H9 (cell line): Measurements from ENCODE around the gene ADGRD1. TPM values are rescaled to one million over a fixed set of nuclear protein-coding genes. Genes with fewer than 3 reads are reported as not detected.

Source experiments
- DNase-seq: peaks from one replicate; pipeline ENCODE4 v3.0.0-alpha.2; 2017
- H2AFZ ChIP-seq: one replicate; pipeline ENCODE4 v1.6.1; 2013; ENCODE audit warnings: mild to moderate bottlenecking, low read length, control low read depth, moderate library complexity
- H2AK5ac ChIP-seq: 2 replicates; pipeline ENCODE4 v1.6.1; 2013; ENCODE audit warnings: low read length, control low read depth, mixed read lengths; ENCODE audit not compliant: insufficient read length
- H2BK120ac ChIP-seq: one replicate; pipeline ENCODE4 v1.6.1; 2013; ENCODE audit warnings: low read depth, mild to moderate bottlenecking, low read length, control low read depth, inconsistent platforms; ENCODE audit not compliant: poor library complexity, severe bottlenecking
- H2BK12ac ChIP-seq: 2 replicates; pipeline ENCODE4 v1.6.1; 2013; ENCODE audit warnings: low read length, control low read depth, mixed read lengths, low read depth; ENCODE audit not compliant: insufficient read length
- H2BK15ac ChIP-seq: 2 replicates; pipeline ENCODE4 v1.6.1; 2013; ENCODE audit warnings: low read depth, low read length, control low read depth
- H2BK20ac ChIP-seq: one replicate; pipeline ENCODE4 v1.6.1; 2013; ENCODE audit warnings: low read depth, mild to moderate bottlenecking, low read length, control low read depth, inconsistent platforms; ENCODE audit not compliant: poor library complexity, severe bottlenecking
- H2BK5ac ChIP-seq: 2 replicates; pipeline ENCODE4 v1.6.1; 2013; ENCODE audit warnings: low read length, control low read depth, mixed read lengths; ENCODE audit not compliant: insufficient read length
- H3K14ac ChIP-seq: 2 replicates; pipeline ENCODE4 v1.6.1; 2013; ENCODE audit warnings: low read length, control low read depth; ENCODE audit not compliant: insufficient read depth
- H3K18ac ChIP-seq: 2 replicates; pipeline ENCODE4 v1.6.1; 2013; ENCODE audit warnings: low read depth, mild to moderate bottlenecking, mixed read lengths, low read length, control low read depth; ENCODE audit not compliant: insufficient read length
- H3K23ac ChIP-seq: 2 replicates; pipeline ENCODE4 v1.6.1; 2013; ENCODE audit warnings: low read length, control low read depth, mixed read lengths, low read depth; ENCODE audit not compliant: insufficient read length
- H3K23me2 ChIP-seq: 2 replicates; pipeline ENCODE4 v1.6.1; 2013; ENCODE audit warnings: low read depth, mild to moderate bottlenecking, mixed read lengths, low read length, control low read depth; ENCODE audit not compliant: insufficient read length, poor library complexity, severe bottlenecking
- H3K27ac ChIP-seq: 2 replicates; pipeline ENCODE4 v1.5.1; 2013; ENCODE audit warnings: low read length, control low read depth, mixed read lengths, low read depth; ENCODE audit not compliant: insufficient read length
- H3K27me3 ChIP-seq: 2 replicates; pipeline ENCODE4 v1.6.1; 2013; ENCODE audit warnings: low read length, control low read depth, inconsistent platforms; ENCODE audit not compliant: insufficient read depth
- H3K4ac ChIP-seq: 2 replicates; pipeline ENCODE4 v1.6.1; 2013; ENCODE audit warnings: low read depth, mild to moderate bottlenecking, control low read depth, inconsistent platforms, low read length, moderate library complexity
- H3K4me1 ChIP-seq: 2 replicates; pipeline ENCODE4 v1.6.1; 2013; ENCODE audit warnings: low read length, control low read depth, inconsistent platforms; ENCODE audit not compliant: insufficient read depth
- H3K4me2 ChIP-seq: 2 replicates; pipeline ENCODE4 v1.6.1; 2013; ENCODE audit warnings: low read length, control low read depth, mixed read lengths; ENCODE audit not compliant: insufficient read length, insufficient read depth
- H3K56ac ChIP-seq: 2 replicates; pipeline ENCODE4 v1.6.1; 2013; ENCODE audit warnings: low read depth, mild to moderate bottlenecking, mixed read lengths, low read length, control low read depth; ENCODE audit not compliant: insufficient read length
- H3K79me1 ChIP-seq: 2 replicates; pipeline ENCODE4 v1.6.1; 2013; ENCODE audit warnings: low read depth, mild to moderate bottlenecking, moderate library complexity, low read length, control low read depth, inconsistent platforms; ENCODE audit not compliant: insufficient read depth, poor library complexity, severe bottlenecking
- H3K79me2 ChIP-seq: 2 replicates; pipeline ENCODE4 v1.6.1; 2013; ENCODE audit warnings: low read length, control low read depth, inconsistent platforms; ENCODE audit not compliant: insufficient read depth
- H3K9ac ChIP-seq: 2 replicates; pipeline ENCODE4 v1.6.1; 2013; ENCODE audit warnings: low read length, control low read depth, mixed read lengths; ENCODE audit not compliant: insufficient read length; ENCODE audit errors: extremely low read depth
- H3K9me3 ChIP-seq: one replicate; pipeline ENCODE4 v1.6.1; 2013; ENCODE audit warnings: low read depth, low read length, inconsistent platforms; ENCODE audit not compliant: control insufficient read depth
- H3T11ph ChIP-seq: one replicate; pipeline ENCODE4 v1.6.1; 2013; ENCODE audit warnings: mild to moderate bottlenecking, low read length, control low read depth, inconsistent platforms
- H4K20me1 ChIP-seq: one replicate; pipeline ENCODE4 v1.6.1; 2013; ENCODE audit not compliant: control insufficient read depth, insufficient read length, insufficient read depth
- H4K5ac ChIP-seq: 2 replicates; pipeline ENCODE4 v1.6.1; 2013; ENCODE audit warnings: low read depth, mild to moderate bottlenecking, mixed read lengths, low read length, control low read depth; ENCODE audit not compliant: insufficient read length
- H4K8ac ChIP-seq: replicated peaks from 2 replicates; pipeline ENCODE4 v1.6.1; 2013; ENCODE audit warnings: low read length, control low read depth, mixed read lengths, low read depth; ENCODE audit not compliant: insufficient read length
- H4K91ac ChIP-seq: 2 replicates; pipeline ENCODE4 v1.6.1; 2013; ENCODE audit warnings: low read depth, mild to moderate bottlenecking, moderate library complexity, mixed read lengths, low read length, control low read depth; ENCODE audit not compliant: insufficient read length
- H3K27ac Mint-ChIP-seq, 3 experiments: 2 replicates in 2 of 3; 3 replicates in 1 of 3; pipeline ENCODE4 v1.8.0; 2020 to 2021; ENCODE audit warnings: mixed read lengths in 3 of 3, mild to moderate bottlenecking in 1 of 3, moderate library complexity in 1 of 3
- H3K27me3 Mint-ChIP-seq: 2 replicates; pipeline ENCODE4 v1.8.0; 2021; ENCODE audit warnings: low read depth, mild to moderate bottlenecking, moderate library complexity, mixed read lengths
- H3K36me3 Mint-ChIP-seq, 3 experiments: 2 replicates in 2 of 3; 3 replicates in 1 of 3; pipeline ENCODE4 v1.8.0; 2020 to 2021; ENCODE audit warnings: low read depth in 3 of 3, mixed read lengths in 3 of 3; ENCODE audit not compliant: insufficient read depth in 1 of 3
- H3K4me1 Mint-ChIP-seq, 2 experiments: 2 replicates each; pipeline ENCODE4 v1.8.0; 2020; ENCODE audit warnings: mixed read lengths in 2 of 2
- H3K4me3 Mint-ChIP-seq, 2 experiments: 2 replicates in 1 of 2; 3 replicates in 1 of 2; pipeline ENCODE4 v1.8.0; 2020 to 2021; ENCODE audit warnings: mild to moderate bottlenecking in 2 of 2, mixed read lengths in 2 of 2, moderate library complexity in 1 of 2
- H3K9me3 Mint-ChIP-seq, 2 experiments: 2 replicates in 1 of 2; 3 replicates in 1 of 2; pipeline ENCODE4 v1.8.0; 2020; ENCODE audit warnings: mild to moderate bottlenecking in 2 of 2, mixed read lengths in 2 of 2, moderate library complexity in 1 of 2
- WGBS: extraction: QIAGEN DNeasy Blood & Tissue Kit; methylation state at CpG from one replicate; pipeline ENCODE4 v1.1.7; 2013; ENCODE audit warnings: missing lambda C conversion rate, low lambda C conversion rate, mixed read lengths; ENCODE audit not compliant: insufficient read length; ENCODE audit errors: extremely low coverage; 5-methylcytosine and 5-hydroxymethylcytosine counted together
- total RNA-seq: library from RNA; stranded (reverse); gene quantifications from 2 replicates; pipeline ENCODE4 v1.2.1, GENCODE V29; 2021
- TF ChIP-seq, protein P1 (sequence below): fragments of 200-600 bp; sonication (generic); conservative IDR thresholded peaks from 3 replicates; pipeline ENCODE4 v1.8.0; 2021; ENCODE audit warnings: antibody characterized with exemption, mild to moderate bottlenecking

The ADGRD1 gene
- total RNA-seq, 1 experiment from 2014 or later: 0.52 TPM

DNA sequence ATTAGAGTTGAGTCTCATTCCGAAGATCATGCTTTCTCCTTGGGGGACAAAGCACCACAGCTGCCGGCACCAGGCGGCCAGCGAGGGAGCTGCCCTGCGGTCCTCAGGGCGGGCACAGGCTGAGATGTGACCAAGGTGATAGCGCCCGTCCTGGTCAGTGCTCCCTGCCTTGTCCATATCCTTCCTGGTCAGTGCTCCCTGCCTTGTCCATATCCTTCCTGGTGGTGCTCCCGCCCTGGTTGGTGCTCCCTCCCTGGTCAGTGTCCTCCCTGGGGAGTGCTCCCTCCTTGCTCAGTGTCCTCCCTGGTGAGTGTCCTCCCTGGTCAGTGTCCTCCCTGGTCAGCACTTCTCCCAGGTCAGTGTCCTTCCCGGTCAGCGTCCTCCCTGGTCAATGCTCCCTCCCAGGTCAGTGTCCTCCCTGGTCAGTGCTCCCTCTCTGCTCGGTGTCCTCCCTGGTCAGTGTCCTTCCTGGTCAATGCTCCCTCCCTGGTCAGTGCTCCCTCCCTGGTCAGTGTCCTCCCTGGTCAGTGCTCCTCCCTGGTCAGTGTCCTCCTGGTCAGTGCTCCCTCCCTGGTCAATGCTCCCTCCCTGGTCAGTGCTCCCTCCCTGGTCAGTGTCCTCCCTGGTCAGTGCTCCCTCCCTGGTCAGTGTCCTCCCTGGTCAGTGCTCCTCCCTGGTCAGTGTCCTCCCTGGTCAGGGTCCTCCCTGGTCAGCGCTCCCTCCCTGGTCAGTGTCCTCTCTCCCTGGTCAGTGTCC is 92.2 kb downstream of the ADGRD1 start:
- H3K4me2 ChIP-seq: no peak overlapping the region
- TF ChIP-seq, protein P1, sequence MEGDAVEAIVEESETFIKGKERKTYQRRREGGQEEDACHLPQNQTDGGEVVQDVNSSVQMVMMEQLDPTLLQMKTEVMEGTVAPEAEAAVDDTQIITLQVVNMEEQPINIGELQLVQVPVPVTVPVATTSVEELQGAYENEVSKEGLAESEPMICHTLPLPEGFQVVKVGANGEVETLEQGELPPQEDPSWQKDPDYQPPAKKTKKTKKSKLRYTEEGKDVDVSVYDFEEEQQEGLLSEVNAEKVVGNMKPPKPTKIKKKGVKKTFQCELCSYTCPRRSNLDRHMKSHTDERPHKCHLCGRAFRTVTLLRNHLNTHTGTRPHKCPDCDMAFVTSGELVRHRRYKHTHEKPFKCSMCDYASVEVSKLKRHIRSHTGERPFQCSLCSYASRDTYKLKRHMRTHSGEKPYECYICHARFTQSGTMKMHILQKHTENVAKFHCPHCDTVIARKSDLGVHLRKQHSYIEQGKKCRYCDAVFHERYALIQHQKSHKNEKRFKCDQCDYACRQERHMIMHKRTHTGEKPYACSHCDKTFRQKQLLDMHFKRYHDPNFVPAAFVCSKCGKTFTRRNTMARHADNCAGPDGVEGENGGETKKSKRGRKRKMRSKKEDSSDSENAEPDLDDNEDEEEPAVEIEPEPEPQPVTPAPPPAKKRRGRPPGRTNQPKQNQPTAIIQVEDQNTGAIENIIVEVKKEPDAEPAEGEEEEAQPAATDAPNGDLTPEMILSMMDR: no peak
- no peak overlapping the region for H4K8ac ChIP-seq
- Mint-ChIP-seq H3K27me3 (no peaks in the 10 kb centered on the region; the same call in 1 of the 2 replicates), H3K4me3 (no peak overlapping the region), H3K4me1 (peaks cover 0 to 4% of the 10 kb centered on the region in 2 experiments; a peak in 2 of 4 replicates), H3K9me3 (peaks cover 0 to 4% of the 10 kb centered on the region in 2 experiments; a peak in 1 of 5 replicates), H3K36me3 (no peaks in the 10 kb centered on the region), H3K27ac (no peak overlapping the region)
- H2AFZ ChIP-seq: no peak overlapping the region
- no peak overlapping the region for H3K14ac ChIP-seq
- H3K27me3 ChIP-seq: no peaks in the 10 kb centered on the region
- no peak overlapping the region for H3K4ac ChIP-seq
- no peak overlapping the region for H2BK12ac ChIP-seq
- no peaks in the 10 kb centered on the region for H3K23me2 ChIP-seq
- WGBS: no CpG with 5 or more reads among the region's 13 CpGs
- no peaks in the 10 kb centered on the region for H3K9me3 ChIP-seq
- H4K5ac ChIP-seq: no peak overlapping the region
- no peak overlapping the region for H3T11ph ChIP-seq
- no peaks in the 10 kb centered on the region for H3K79me2 ChIP-seq
- no peak overlapping the region for H2BK5ac ChIP-seq
- no peak overlapping the region for H2BK120ac ChIP-seq
- no peaks in the 10 kb centered on the region for H4K20me1 ChIP-seq
- no peak for DNase-seq
- no peaks in the 10 kb centered on the region for H3K79me1 ChIP-seq
- H3K23ac ChIP-seq: no peak overlapping the region
- no peak overlapping the region for H2AK5ac ChIP-seq
- no peak overlapping the region for H3K9ac ChIP-seq
- no peak overlapping the region for H3K56ac ChIP-seq
- H2BK15ac ChIP-seq: no peak overlapping the region
- H3K4me1 ChIP-seq: no peaks in the 10 kb centered on the region
- no peak overlapping the region for H4K91ac ChIP-seq
- H3K18ac ChIP-seq: no peak overlapping the region
- H3K27ac ChIP-seq: no peak overlapping the region
- no peak overlapping the region for H2BK20ac ChIP-seq
